8988T (cell line): Measurements from ENCODE around the gene CGB3.
"Not testable (repeated sequence)": the region's sequence is repeated elsewhere in the genome, so short reads cannot be mapped to it uniquely, and the experiment has no call there.

Experiments
- DNase-seq: peaks from one replicate; pipeline ENCODE4 v3.0.0; 2011

Gene CGB3

GRCh38 chr19:49024233-49024632, at the start of gene CGB3:
TSS of gene CGB3 (minus strand) at chr19:49024333. CDS start at chr19:49023971, 362 bp downstream.
- DNase-seq, result not testable (repeated sequence)

- no peak for DNase-seq
Observed at GRCh38 chr19:49071860-49072547, 47.9 kb upstream of the CGB3 start.

- no peak for DNase-seq
Observed at GRCh38 chr19:49070416-49070815, 46.3 kb upstream of the CGB3 start.

- DNase-seq, result no peak
Observed at GRCh38 chr19:49069026-49069425, 44.9 kb upstream of the CGB3 start.

- DNase-seq, result no peak
Observed at GRCh38 chr19:49067554-49067953, 43.4 kb upstream of the CGB3 start.

GRCh38 chr19:49065905-49066512, 41.9 kb upstream of the CGB3 start:
- no peak for DNase-seq

- DNase-seq, result peak; percentile 71
Observed at GRCh38 chr19:49064768-49065611, 40.9 kb upstream of the CGB3 start, which contains the start of gene NTF4. TSS of gene NTF4 (minus strand) at chr19:49064818. CDS start at chr19:49061997, 2,821 bp downstream.

GRCh38 chr19:49064029-49064629, 40.0 kb upstream of the CGB3 start:
- DNase-seq, result peak; percentile 20

GRCh38 chr19:49061445-49061844, 37.3 kb upstream of the CGB3 start:
- peak; percentile 6 for DNase-seq

GRCh38 chr19:49061000-49061399, 36.9 kb upstream of the CGB3 start:
- DNase-seq, result peak; percentile 2

- DNase-seq, result no peak
Observed at GRCh38 chr19:49059053-49059452, 34.9 kb upstream of the CGB3 start.

GRCh38 chr19:49058562-49058961, 34.4 kb upstream of the CGB3 start:
- DNase-seq, result peak; percentile 36

- no peak for DNase-seq
Observed at GRCh38 chr19:49057636-49058234, 33.6 kb upstream of the CGB3 start, which contains the start of gene CGB7. TSS of gene CGB7 (minus strand) at chr19:49057749. CDS start at chr19:49055375, 2,374 bp downstream.

- not testable (repeated sequence) for DNase-seq
Observed at GRCh38 chr19:49056902-49057596, 32.9 kb upstream of the CGB3 start.

GRCh38 chr19:49056101-49056901, 32.2 kb upstream of the CGB3 start:
- peak; percentile 86 for DNase-seq

- DNase-seq, result peak; percentile 71
Observed at GRCh38 chr19:49050376-49051033, 26.4 kb upstream of the CGB3 start.

- not testable (repeated sequence) for DNase-seq
Observed at GRCh38 chr19:49049834-49050233, 25.7 kb upstream of the CGB3 start.

- DNase-seq, result not testable (repeated sequence)
Observed at GRCh38 chr19:49049011-49049410, 24.9 kb upstream of the CGB3 start, which contains the start of gene CGB8. TSS of gene CGB8 (minus strand) at chr19:49049111. CDS start at chr19:49048739, 372 bp downstream.

- DNase-seq, result not testable (repeated sequence)
Observed at GRCh38 chr19:49043548-49043947, 19.4 kb upstream of the CGB3 start, which contains the start of gene CGB5. TSS of gene CGB5 (plus strand) at chr19:49043848. CDS start at chr19:49044210, 362 bp downstream.

GRCh38 chr19:49042666-49043065, 18.5 kb upstream of the CGB3 start:
- not testable (repeated sequence) for DNase-seq
